Measurements from ENCODE around the gene PPP2R2B.

GRCh38 chr5:146789712-146790653, 88.6 kb downstream of the PPP2R2B start:
- TF ChIP-seq CTCF (conservative IDR thresholded peaks at IDR 0.05; ENCODE audit: low read depth, low read length) (no peak), EZH2phosphoT487 (IDR thresholded peaks at IDR 0.05; ENCODE audit: borderline replicate concordance, low read length) (no peak)

Measured in PC-3 (cell line).